C4-2B (cell line): ENCODE measurements around the gene GPRIN1.

Experiments used
- ZFX ChIP-seq: fragments of 450-650 bp; IDR thresholded peaks from 2 replicates; pipeline ENCODE4 v1.6.1; 2017
- TF ChIP-seq, protein P1 (sequence below): fragments of 450-650 bp; conservative IDR thresholded peaks from 2 replicates; pipeline ENCODE4 v1.5.1; 2017; ENCODE audit warnings: mild to moderate bottlenecking

DNA sequence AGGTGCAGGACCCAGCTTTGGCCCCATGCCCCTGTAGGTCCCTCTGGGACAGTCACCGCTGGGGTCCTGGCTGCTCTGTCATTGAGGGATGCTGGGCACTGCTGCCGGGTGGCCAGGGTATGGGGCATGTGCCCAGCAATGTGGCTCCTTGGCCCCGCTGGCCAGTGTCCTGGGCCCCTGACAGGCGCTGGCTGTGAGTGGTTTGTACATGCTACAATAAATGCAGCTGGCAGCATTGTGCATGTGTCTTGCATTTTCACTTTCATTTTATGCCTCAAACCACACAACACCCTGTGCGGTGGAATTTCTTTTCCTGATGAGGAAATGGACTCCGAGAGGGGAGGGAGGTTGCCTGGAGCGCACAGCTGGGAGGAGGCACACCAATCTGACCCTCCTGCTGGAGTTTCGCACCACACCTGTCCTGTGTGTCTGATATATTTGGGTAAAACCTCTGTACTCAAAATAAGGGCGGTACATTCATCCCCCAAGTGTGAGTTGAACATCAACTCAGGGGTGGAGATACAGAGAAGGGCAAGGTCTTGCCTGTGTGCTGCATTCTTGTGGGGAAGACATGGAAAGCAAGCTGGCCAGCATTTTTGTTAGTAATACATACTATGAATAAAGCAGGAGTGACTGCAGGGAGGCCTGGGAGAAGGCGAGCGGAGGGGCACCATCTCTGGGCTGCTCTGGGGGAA, 49.0 kb upstream of the GPRIN1 start:
- TF ChIP-seq, protein P1, sequence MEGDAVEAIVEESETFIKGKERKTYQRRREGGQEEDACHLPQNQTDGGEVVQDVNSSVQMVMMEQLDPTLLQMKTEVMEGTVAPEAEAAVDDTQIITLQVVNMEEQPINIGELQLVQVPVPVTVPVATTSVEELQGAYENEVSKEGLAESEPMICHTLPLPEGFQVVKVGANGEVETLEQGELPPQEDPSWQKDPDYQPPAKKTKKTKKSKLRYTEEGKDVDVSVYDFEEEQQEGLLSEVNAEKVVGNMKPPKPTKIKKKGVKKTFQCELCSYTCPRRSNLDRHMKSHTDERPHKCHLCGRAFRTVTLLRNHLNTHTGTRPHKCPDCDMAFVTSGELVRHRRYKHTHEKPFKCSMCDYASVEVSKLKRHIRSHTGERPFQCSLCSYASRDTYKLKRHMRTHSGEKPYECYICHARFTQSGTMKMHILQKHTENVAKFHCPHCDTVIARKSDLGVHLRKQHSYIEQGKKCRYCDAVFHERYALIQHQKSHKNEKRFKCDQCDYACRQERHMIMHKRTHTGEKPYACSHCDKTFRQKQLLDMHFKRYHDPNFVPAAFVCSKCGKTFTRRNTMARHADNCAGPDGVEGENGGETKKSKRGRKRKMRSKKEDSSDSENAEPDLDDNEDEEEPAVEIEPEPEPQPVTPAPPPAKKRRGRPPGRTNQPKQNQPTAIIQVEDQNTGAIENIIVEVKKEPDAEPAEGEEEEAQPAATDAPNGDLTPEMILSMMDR: no peak
- TF ChIP-seq ZFX: no peak
